GM21825 (cell line): Measurements from ENCODE around the gene SLC48A1.
"Not testable (repeated sequence)": the region's sequence is repeated elsewhere in the genome, so short reads cannot be mapped to it uniquely, and the experiment has no call there.

Experiments
- ATAC-seq: cut with Tn5 transposase; IDR thresholded peaks from one replicate; pipeline ENCODE4 v1.9.1; 2021; ENCODE audit warnings: mild to moderate bottlenecking, moderate library complexity; ENCODE audit not compliant: unreplicated experiment

The SLC48A1 gene

GRCh38 chr12:47808050-47808449 lies 35.0 kb downstream of the SLC48A1 start:
- ATAC-seq = peak; percentile 46

- no peak for ATAC-seq
These were observed 35.7 kb downstream of the SLC48A1 start for GRCh38 chr12:47808574-47809365.

GRCh38 chr12:47809518-47809917 lies 36.5 kb downstream of the SLC48A1 start:
- not testable (repeated sequence) for ATAC-seq

GRCh38 chr12:47811072-47811396 lies 38.0 kb downstream of the SLC48A1 start:
- no peak for ATAC-seq

GRCh38 chr12:47811581-47812484 lies 38.8 kb downstream of the SLC48A1 start:
- ATAC-seq = no peak

- peak; percentile 64 for ATAC-seq
These were observed 39.9 kb downstream of the SLC48A1 start for GRCh38 chr12:47812797-47813510.

GRCh38 chr12:47813511-47814196 lies 40.6 kb downstream of the SLC48A1 start:
- peak; percentile 37 for ATAC-seq

- no peak for ATAC-seq
These were observed 41.6 kb downstream of the SLC48A1 start for GRCh38 chr12:47814539-47815170.

GRCh38 chr12:47815447-47815846 lies 42.4 kb downstream of the SLC48A1 start:
- ATAC-seq = not testable (repeated sequence)

- ATAC-seq = no peak
These were observed 43.6 kb downstream of the SLC48A1 start for GRCh38 chr12:47816403-47817271.

- no peak for ATAC-seq
These were observed 44.4 kb downstream of the SLC48A1 start for GRCh38 chr12:47817272-47818006.

GRCh38 chr12:47818007-47818376 lies 45.0 kb downstream of the SLC48A1 start:
- no peak for ATAC-seq

- peak; percentile 8 for ATAC-seq
These were observed 45.6 kb downstream of the SLC48A1 start for GRCh38 chr12:47818467-47819137.

GRCh38 chr12:47819138-47819895 lies 46.3 kb downstream of the SLC48A1 start:
- peak; percentile 34 for ATAC-seq

GRCh38 chr12:47819896-47820630 lies 47.0 kb downstream of the SLC48A1 start, which contains the start of gene HDAC7:
TSS of gene HDAC7 (minus strand) at chr12:47819903. CDS start at chr12:47819785, 118 bp downstream.
- ATAC-seq = peak; percentile 28

GRCh38 chr12:47820631-47821345 lies 47.8 kb downstream of the SLC48A1 start:
- ATAC-seq = no peak
